GM12892 (cell line): ENCODE results near the gene CDRT4.

ENCODE experiments used
- POLR2A ChIP-seq: IDR thresholded peaks from 2 replicates; pipeline ENCODE4 v1.6.1; 2011; ENCODE audit warnings: low read depth, low read length, control low read depth
- POLR2AphosphoS5 ChIP-seq: IDR thresholded peaks from 2 replicates; pipeline ENCODE4 v1.6.1; 2011; ENCODE audit warnings: low read depth, low read length, control low read depth
- TAF1 ChIP-seq: IDR thresholded peaks from 2 replicates; pipeline ENCODE4 v1.6.1; 2011; ENCODE audit warnings: low read depth, mild to moderate bottlenecking, control low read depth, low read length, borderline replicate concordance

GRCh38 chr17:15488557-15488956 lies 21.1 kb upstream of the CDRT4 start:
- TF ChIP-seq POLR2A (no peak), TAF1 (no peak), POLR2AphosphoS5 (no peak)
